Lung (tissue), 12 donors: ENCODE data around the gene EME2. TPM values are rescaled to one million over a fixed set of nuclear protein-coding genes. Genes with fewer than 3 reads are reported as not detected.
"Not testable (repeated sequence)": the region's sequence is repeated elsewhere in the genome, so short reads cannot be mapped to it uniquely, and the experiment has no call there.

Experiments used
- ATAC-seq: fragments of 200-7000 bp; cut with Tn5 transposase; one replicate; pipeline ENCODE4 v1.9.1; 2020; ENCODE audit warnings: moderate number of reproducible peaks; ENCODE audit not compliant: insufficient read depth, low FRiP score
- DNase-seq, 3 donors: peaks; one replicate each; pipeline ENCODE4 v3.0.0-alpha.2; 2013 to 2017
- H3K27ac ChIP-seq, 2 donors: one replicate each; pipeline ENCODE4 v1.5.1; 2013; ENCODE audit warnings: mild to moderate bottlenecking in 2 of 2, moderate library complexity in 2 of 2, control low read depth in 1 of 2, inconsistent platforms in 1 of 2, low read depth in 1 of 2, low read length in 1 of 2
- H3K27me3 ChIP-seq, 3 donors: one replicate each; pipeline ENCODE4 v1.5.1; 2013; ENCODE audit warnings: low read length in 2 of 3; ENCODE audit not compliant: control insufficient read depth in 3 of 3, insufficient read depth in 3 of 3
- H3K36me3 ChIP-seq, 4 donors: one replicate each; pipeline ENCODE4 v1.5.1; 2013; ENCODE audit warnings: low read length in 4 of 4, mild to moderate bottlenecking in 1 of 4, moderate library complexity in 1 of 4; ENCODE audit not compliant: control insufficient read depth in 4 of 4, insufficient read depth in 4 of 4
- H3K4me1 ChIP-seq, 5 donors: one replicate each; pipeline ENCODE4 v1.5.1; 2013; ENCODE audit warnings: low read length in 5 of 5, mild to moderate bottlenecking in 2 of 5, moderate library complexity in 1 of 5; ENCODE audit not compliant: control insufficient read depth in 5 of 5, insufficient read depth in 5 of 5
- H3K4me3 ChIP-seq: one replicate; pipeline ENCODE4 v1.5.1; 2013; ENCODE audit warnings: mild to moderate bottlenecking, control low read depth, moderate library complexity
- H3K9ac ChIP-seq, 2 donors: one replicate each; pipeline ENCODE4 v1.5.1; 2013; ENCODE audit warnings: low read length in 2 of 2, control low read depth in 1 of 2; ENCODE audit not compliant: insufficient read depth in 1 of 2
- H3K9me3 ChIP-seq, 4 donors: one replicate each; pipeline ENCODE4 v1.5.1; 2013; ENCODE audit warnings: low read length in 3 of 4, mild to moderate bottlenecking in 1 of 4, moderate library complexity in 1 of 4; ENCODE audit not compliant: control insufficient read depth in 4 of 4, insufficient read depth in 3 of 4
- WGBS, 2 donors: extraction: QIAGEN DNeasy Blood & Tissue Kit; methylation state at CpG; one replicate each; pipeline ENCODE4 v1.1.7; 2013; 5-methylcytosine and 5-hydroxymethylcytosine counted together
- polyA plus RNA-seq, 2 donors: library from polyadenylated mRNA; stranded (reverse); fragments of 200-250 nt; gene quantifications; one replicate each; pipeline ENCODE4 v1.2.1, GENCODE V29; 2013
- total RNA-seq, 2 donors: library from RNA; depleted of rRNA in 1 of 2; stranded (reverse); fragments of >200 nt in 1 of 2; gene quantifications; one replicate each; pipeline ENCODE4 v1.2.1, GENCODE V29; 2014 to 2021
- TF ChIP-seq, protein P1 (sequence below): IDR thresholded peaks from 2 replicates; pipeline ENCODE4 v1.5.1; 2012; ENCODE audit warnings: mild to moderate bottlenecking; ENCODE audit errors: control extremely low read depth, extremely low read depth
- donor health status: control.
- donor health status: control.
- donor health status: Bipolar disorder and iron deficiency.
- donor health status: healthy.
- donor health status: DM: yes; HTN: yes; CAD: no.

Gene EME2
- total and polyA plus RNA-seq, 4 donors, result 8.6 to 30.2 (median 9.8) TPM

- ATAC-seq, result no peak
- H3K36me3 ChIP-seq, result peaks cover 0 to 21% (median 0%) of the 10 kb centered on the region in 4 donors
- TF ChIP-seq, protein P1, sequence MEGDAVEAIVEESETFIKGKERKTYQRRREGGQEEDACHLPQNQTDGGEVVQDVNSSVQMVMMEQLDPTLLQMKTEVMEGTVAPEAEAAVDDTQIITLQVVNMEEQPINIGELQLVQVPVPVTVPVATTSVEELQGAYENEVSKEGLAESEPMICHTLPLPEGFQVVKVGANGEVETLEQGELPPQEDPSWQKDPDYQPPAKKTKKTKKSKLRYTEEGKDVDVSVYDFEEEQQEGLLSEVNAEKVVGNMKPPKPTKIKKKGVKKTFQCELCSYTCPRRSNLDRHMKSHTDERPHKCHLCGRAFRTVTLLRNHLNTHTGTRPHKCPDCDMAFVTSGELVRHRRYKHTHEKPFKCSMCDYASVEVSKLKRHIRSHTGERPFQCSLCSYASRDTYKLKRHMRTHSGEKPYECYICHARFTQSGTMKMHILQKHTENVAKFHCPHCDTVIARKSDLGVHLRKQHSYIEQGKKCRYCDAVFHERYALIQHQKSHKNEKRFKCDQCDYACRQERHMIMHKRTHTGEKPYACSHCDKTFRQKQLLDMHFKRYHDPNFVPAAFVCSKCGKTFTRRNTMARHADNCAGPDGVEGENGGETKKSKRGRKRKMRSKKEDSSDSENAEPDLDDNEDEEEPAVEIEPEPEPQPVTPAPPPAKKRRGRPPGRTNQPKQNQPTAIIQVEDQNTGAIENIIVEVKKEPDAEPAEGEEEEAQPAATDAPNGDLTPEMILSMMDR, result no peak
- DNase-seq, result no peak
- H3K27ac ChIP-seq, result no peak overlapping the region
- peaks cover 0 to 12% (median 0%) of the 10 kb centered on the region in 5 donors for H3K4me1 ChIP-seq
- no peaks in the 10 kb centered on the region for H3K27me3 ChIP-seq
- WGBS, 2 donors, result 75 to 88% methylated on average over 32 of the region's 32 CpGs
- no peak overlapping the region for H3K9ac ChIP-seq
- H3K4me3 ChIP-seq, result no peak overlapping the region
- H3K9me3 ChIP-seq, result peaks cover 0 to 9% (median 1%) of the 10 kb centered on the region in 4 donors
Observed at GRCh38 chr16:1794908-1795666, 22.5 kb downstream of the EME2 start.

- not testable (repeated sequence) for H3K36me3 ChIP-seq
- WGBS, 2 donors, result 70 to 82% methylated on average over 5 of the region's 5 CpGs
Observed at GRCh38 chr16:1799263-1799662, 26.7 kb downstream of the EME2 start.

DNA sequence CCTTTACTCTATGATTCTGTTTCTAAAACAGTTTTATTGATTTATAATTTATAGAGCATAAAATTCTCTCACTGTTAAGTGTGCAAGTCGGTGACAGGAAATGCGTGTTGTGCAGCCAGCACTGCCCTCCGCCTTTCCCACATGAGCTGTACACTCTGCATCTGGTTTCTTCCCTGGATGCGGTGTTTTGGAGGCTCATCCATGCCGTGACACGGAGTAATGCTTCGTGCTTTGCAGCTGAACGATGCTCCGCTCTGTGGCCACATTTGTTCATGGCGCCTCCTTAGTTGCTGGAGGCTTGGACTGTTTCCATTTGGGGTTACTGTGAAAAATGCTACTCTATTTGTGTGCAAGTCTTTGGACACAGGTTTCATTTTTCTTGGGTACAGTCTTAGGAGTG lies 28.1 kb downstream of the EME2 start:
- H3K9me3 ChIP-seq, result peaks cover 0 to 6% (median 1%) of the 10 kb centered on the region in 4 donors
- ATAC-seq, result no peak
- no peak overlapping the region for H3K9ac ChIP-seq
- 81 to 85% methylated on average over 10 of the region's 10 CpGs for WGBS, 2 donors
- TF ChIP-seq, protein P1, result no peak
- H3K36me3 ChIP-seq, result peaks cover 0 to 3% (median 1%) of the 10 kb centered on the region in 4 donors
- H3K4me1 ChIP-seq, result no peaks in the 10 kb centered on the region
- DNase-seq, result no peak
- no peaks in the 10 kb centered on the region for H3K27me3 ChIP-seq
- H3K27ac ChIP-seq, result no peak overlapping the region
- H3K4me3 ChIP-seq, result no peak overlapping the region

More at GRCh38 chr16:1799263-1799662, 26.7 kb downstream of the EME2 start:
- H3K4me1 ChIP-seq, result peaks cover 0 to 12% (median 0%) of the 10 kb centered on the region in 5 donors
- not testable (repeated sequence) for H3K9ac ChIP-seq, H3K27me3 ChIP-seq, H3K4me3 ChIP-seq, H3K27ac ChIP-seq, DNase-seq, H3K9me3 ChIP-seq, ATAC-seq

GRCh38 chr16:1807626-1808025 lies 35.0 kb downstream of the EME2 start:
- DNase-seq (no peak), ATAC-seq (no peak)
- Histone ChIP-seq H3K36me3 (peaks cover 0 to 29% (median 6%) of the 10 kb centered on the region in 4 donors), H3K4me3 (no peak overlapping the region), H3K9me3 (no peaks in the 10 kb centered on the region), H3K9ac (no peak overlapping the region), H3K27me3 (no peaks in the 10 kb centered on the region), H3K4me1 (peaks cover 0 to 4% (median 0%) of the 10 kb centered on the region in 5 donors), H3K27ac (no peak overlapping the region)
- TF ChIP-seq, protein P1, result no peak
- whole genome bisulfite sequencing, 2 donors, result 86 to 88% methylated on average over 10 of the region's 10 CpGs
